ENCODE results near the gene GRIA1.

GRCh38 chr5:153714798-153715197, 224.3 kb downstream of the GRIA1 start:
- no peak for TF ChIP-seq CTCF (IDR thresholded peaks at IDR 0.05)
- no peak for TF ChIP-seq EZH2 (IDR thresholded peaks at IDR 0.05)

Data from neural progenitor cell (in vitro differentiated cells).